Amniotic epithelial cell (primary cell): ENCODE measurements around the gene EFL1.
A peak's percentile ranks its signal among the peaks of the same experiment; 100 is the strongest.
"Not testable (repeated sequence)": the region's sequence is repeated elsewhere in the genome, so short reads cannot be mapped to it uniquely, and the experiment has no call there.

Experiments
- DNase-seq: peaks from one replicate; pipeline ENCODE4 v3.0.0-alpha.2; 2010; ENCODE audit warnings: low read depth

EFL1 gene

GRCh38 chr15:82197733-82198594 is 64.6 kb downstream of the EFL1 start:
- DNase-seq: peak; percentile 64

DNA sequence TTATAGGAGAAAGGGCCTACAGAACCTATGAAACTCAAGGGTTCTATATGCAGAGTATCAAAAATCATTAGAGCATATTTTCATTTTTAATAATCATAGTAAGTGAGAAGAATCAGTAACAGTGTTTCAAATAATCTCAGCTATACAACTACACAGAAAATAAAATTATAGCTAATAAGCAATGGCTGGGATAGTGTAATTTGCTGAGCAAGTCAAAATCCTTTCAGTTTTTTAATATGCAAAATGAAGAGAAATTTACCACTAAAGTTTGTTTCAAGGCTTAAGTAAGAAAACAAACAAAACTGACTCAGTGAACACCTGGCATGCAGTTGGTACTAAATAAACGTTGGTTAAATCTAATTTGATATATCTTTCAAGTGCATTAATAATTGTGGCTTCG is 66.2 kb downstream of the EFL1 start:
- DNase-seq: no peak

DNA sequence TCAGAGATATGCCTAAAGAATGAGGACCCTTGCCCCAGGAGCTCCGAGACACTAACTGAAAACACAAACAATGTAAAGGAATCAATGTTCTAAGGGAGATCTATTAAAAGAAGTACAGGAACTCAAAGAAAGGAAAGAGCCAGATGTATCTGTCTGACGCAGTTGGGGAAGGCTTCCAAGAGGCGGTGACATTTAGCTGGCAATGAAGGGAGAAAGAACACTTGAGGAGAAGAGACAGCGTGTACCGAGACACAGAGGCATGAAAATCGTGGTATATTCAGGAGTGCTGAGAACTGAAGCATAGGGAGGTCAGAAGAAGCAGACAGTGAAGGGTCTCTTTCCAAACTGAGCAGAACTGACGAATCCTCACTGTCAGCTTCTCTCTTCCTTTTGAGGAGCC is 66.7 kb downstream of the EFL1 start:
- not testable (repeated sequence) for DNase-seq

- not testable (repeated sequence) for DNase-seq
Observed at GRCh38 chr15:82194488-82194887, 68.0 kb downstream of the EFL1 start.

DNA sequence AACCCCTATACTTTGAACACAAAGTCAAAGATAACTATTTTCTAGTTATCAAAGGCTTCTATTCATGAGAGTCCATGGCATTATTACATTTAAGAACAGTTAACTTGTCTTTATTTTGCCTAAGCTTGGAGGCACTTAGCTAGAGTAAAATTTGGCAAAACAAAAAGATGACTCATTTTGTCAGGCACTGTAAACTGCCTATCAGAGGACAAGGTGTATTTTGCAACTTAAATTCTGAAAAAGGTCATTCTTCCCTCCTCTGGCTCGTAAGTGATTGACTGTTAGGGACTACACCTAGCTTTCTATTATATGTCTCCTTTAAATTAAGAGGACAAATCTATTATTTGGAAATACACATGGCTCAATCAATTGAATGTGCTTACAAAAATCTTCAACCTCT is 69.1 kb downstream of the EFL1 start:
- DNase-seq: not testable (repeated sequence)

- DNase-seq: not testable (repeated sequence)
Observed at GRCh38 chr15:82192394-82192793, 70.1 kb downstream of the EFL1 start.

GRCh38 chr15:82186719-82187406 is 75.7 kb downstream of the EFL1 start:
- DNase-seq: no peak

DNA sequence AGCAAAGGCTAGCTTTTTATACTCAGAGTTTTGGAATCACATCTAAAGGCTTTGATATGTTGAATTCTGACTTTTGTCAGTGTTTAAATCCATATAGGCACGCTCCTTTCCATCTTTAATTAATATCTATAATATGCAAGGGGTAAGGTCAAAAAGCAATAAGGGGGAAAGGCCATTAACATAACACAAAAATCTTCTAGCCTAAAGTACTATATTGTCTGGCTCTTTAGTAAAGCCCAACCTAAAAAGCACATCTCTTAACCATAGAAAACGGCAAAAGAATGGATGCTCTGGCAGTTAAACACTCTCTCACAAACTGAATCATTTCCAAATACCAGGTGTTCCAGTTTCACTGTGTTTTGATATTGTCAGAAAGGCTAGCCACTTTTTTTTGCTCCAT is 76.4 kb downstream of the EFL1 start:
- DNase-seq: no peak

- DNase-seq: no peak
Observed at GRCh38 chr15:82184776-82185175, 77.8 kb downstream of the EFL1 start.

DNA sequence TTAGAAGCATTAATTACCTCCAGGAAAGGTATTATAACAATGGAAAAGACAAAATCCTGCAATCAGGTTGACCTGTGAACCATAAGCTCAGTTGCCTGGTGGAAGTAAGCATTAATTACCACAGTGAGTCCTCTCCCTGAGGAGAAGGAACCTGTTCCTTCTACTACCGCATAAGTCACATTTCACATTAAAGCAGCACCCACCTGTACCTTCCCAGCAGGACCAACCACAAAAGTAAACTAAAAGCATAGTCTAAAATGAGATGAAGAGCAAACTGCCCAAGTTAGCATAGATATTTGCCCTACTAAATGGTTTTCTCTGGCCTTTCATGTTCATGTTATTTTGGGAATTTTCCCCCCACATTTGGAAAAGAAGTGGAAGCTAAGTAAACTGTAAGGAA is 78.2 kb downstream of the EFL1 start:
- no peak for DNase-seq

DNA sequence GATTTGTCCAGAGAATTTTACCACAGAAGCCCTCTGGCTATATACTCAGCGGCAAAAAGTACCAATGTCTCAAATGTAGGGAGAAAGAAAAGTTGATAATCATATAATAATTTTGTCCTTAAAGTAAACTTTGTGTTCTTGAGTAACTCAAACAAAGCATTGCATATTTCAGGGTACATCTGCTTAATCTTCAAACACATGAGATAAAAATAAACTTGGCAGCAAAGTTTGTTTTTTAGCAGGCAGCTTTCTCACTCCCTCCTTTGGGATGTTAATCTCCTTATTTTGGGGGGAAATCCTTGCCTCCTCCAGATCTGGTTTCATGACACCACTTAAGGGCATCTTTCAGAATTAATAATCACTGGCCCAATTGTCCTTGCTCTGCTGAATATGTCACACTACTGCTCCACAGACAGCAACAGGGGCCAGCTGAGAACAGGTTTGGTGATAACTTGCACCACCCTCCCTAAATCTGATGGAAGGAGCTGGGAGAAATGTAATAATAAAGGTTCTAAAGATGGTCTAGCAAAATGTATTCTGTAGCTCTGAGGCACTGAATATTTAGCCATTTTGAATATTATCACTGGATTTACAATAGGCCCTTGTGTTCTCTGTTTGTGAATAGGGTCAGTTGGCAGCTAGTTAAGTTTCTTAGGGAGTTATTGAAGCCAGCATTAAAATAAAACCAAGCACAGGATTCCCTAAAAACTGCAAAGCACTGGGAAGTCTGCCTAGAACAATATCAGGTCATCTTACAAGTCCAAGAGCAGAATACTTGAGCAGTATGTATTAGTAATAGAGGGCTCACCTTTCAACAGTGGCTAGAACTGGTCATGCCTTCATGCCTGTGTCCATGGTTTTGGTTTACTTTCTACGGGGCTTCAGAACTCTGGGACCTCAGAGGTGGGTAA is 79.2 kb downstream of the EFL1 start:
- DNase-seq: peak; percentile 43

GRCh38 chr15:82181371-82181770 is 81.2 kb downstream of the EFL1 start:
- no peak for DNase-seq

- peak; percentile 83 for DNase-seq
Observed at GRCh38 chr15:82178061-82178460, 84.5 kb downstream of the EFL1 start.

- DNase-seq: peak; percentile 83
Observed at GRCh38 chr15:82177291-82178010, 85.1 kb downstream of the EFL1 start.

DNA sequence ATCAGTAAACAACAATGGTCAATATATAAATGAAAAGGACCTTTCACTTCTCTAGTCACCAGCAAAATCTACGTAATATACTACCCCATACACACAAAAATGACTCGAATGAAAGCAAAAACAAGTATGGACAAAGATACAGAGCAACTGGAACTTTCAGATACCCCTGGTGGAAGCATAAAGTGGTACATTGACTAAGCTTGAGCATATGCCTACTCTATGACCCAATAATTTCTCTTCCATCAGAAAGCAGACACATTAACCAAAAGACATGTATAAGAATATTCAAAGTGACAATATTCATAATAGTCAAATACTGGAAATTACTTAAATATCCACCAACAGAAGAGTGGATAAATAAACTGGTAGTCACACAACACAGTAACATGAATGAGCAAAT is 86.0 kb downstream of the EFL1 start:
- DNase-seq: no peak

- peak; percentile 87 for DNase-seq
Observed at GRCh38 chr15:82174471-82175235, 87.9 kb downstream of the EFL1 start.

DNA sequence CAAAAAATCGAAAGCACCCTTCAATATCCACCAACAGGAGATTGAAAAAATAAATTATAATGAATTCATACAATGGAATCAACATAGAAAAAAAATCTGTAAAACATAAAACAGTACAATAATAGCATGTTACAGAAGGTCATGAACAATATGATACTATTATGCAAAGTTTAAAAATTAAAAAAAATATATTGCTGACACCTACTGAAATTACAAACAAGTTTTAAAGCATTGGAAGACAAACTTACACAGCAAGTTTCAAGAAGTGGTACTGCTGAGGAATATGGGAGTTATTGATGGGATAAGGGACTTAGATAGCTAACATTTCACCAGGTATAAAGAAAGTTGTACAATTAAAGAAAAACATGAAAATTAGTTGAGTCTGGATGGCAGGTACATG is 89.4 kb downstream of the EFL1 start:
- no peak for DNase-seq

- no peak for DNase-seq
Observed at GRCh38 chr15:82172506-82172905, 90.0 kb downstream of the EFL1 start.

- no peak for DNase-seq
Observed at GRCh38 chr15:82168757-82169156, 93.8 kb downstream of the EFL1 start.

GRCh38 chr15:82168296-82168695 is 94.2 kb downstream of the EFL1 start:
- no peak for DNase-seq

DNA sequence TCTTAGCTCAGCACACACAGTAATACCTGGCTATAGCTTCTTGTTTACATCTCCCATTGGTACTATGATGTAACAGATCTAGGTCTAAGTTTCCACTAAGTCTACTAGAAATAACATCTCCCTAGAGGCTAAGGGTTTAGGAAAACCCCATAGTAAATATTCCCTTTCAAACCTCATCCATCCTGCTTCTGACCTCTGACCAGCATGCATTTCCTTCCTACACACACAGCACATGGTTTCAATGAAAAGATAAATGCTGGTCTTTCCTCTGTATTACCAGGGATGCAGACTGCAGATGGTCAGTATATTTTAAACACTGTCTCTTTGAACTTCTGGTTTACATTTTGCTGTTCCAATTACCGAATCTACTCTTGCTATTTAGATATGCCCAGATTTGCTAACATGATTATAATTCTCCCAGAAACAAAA is 96.6 kb downstream of the EFL1 start:
- no peak for DNase-seq
